NCI-H526 (cell line): ENCODE measurements around the gene NAV1.
A peak's percentile ranks its signal among the peaks of the same experiment; 100 is the strongest.
"Not testable (repeated sequence)": the region's sequence is repeated elsewhere in the genome, so short reads cannot be mapped to it uniquely, and the experiment has no call there.

ENCODE experiments used
- DNase-seq, 2 experiments: peaks; one replicate each; lab custom pipeline; 2025; lab: John Stamatoyannopoulos, UW

The NAV1 gene

DNA sequence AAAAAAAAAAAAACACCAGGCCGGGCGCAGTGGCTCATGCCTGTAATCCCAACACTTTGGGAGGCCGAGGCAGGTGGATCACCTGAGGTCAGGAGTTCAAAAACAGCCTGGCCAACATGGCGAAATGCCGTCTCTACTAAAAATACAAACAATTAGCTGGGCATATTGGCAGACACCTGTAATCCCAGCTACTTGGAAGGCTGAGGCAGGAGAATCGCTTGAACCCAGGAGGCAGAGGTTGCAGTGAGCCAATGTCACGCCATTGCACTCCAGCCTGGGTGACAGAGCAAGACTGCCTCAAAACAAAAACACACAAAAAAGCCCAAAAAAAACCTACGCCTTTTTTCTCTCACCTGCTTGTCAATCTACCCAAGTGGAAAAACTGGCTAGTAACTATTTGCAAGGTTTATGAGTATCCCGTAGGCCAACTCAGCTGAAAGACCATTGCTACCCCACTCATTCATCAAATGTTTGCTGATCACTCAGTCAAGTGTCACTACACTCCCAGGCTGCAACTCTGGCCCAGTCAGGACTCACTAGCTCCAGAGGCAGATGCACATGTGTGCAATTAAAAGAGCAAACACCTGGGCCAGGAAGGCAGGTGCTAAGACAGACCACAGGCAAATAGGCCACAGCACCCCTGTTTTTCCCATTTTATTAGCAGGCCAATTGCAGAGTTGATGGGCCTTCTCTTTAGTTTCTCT, 34.0 kb upstream of the NAV1 start:
- peak in 1 of 2 experiments; percentile 11 for DNase-seq

- no peak for DNase-seq
Measured at GRCh38 chr1:201505503-201505890, 33.4 kb upstream of the NAV1 start.

GRCh38 chr1:201506092-201506491, 32.8 kb upstream of the NAV1 start:
- peak in 1 of 2 experiments; percentile 26 for DNase-seq

DNA sequence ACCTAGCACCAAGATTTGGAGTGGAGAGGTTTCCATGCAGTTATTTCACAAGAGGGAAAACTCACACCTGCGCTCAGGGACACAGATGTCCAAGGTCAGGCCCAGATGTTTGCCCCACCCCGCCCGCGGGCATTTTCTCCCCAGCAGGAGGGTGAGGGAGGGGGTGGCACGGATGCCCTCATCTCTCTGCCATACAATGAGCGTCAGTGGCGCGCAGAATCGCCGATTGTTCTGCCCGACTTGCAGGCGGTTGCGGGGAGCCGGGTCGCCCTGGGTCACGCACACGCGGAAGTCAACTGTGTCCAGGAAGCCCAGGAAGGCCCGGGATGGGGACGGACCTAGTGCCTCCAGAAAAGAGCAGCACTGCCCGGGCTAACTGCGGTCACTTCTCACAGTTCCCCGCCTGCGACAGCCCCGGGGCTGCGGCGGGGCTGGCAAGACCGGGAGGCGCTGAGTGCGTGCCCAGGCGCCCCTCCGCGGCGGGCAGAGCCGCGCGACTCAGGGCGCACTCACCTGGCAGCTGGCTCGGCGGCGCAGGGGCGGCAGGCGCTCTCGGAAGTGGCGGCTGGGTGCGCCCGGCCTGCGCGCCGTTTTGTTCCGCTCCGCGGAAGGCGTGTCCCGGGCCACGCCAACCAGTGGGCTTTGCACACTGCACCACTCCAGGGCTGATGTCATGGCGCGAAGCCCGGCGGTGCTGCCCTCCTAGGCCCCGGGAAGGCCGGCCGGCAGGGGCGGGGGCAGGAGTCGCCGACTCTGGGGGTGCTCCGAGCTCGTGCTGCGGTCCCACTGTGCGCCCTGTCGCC, 32.2 kb upstream of the NAV1 start, which contains the start of gene CSRP1:
TSS of gene CSRP1 (minus strand) at position 567 of the 803 bp plus-strand sequence. CDS start 10,820 bp downstream, outside the sequence.
- peak; percentile 21 to 80 for DNase-seq

GRCh38 chr1:201507360-201507675, 31.6 kb upstream of the NAV1 start:
- no peak for DNase-seq

DNA sequence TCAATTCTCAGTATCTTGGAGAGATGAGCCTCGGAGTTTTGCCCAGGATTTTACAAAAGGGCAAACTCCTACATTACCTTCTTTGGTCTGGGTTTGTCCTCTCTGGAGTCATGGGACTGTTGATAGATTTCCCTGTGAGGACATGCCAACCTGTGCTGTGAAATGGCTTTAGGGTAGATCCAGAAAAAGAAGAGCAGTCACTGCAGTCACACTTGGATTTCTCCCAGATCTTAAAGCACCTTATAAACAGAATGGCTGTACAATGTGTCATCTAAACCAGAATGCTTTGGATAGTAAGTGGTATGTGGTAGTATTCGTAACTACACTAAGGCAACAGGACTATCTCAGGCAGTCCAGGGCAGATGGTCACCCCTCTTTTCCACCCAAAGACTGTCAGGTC, 30.1 kb upstream of the NAV1 start:
- no peak for DNase-seq

GRCh38 chr1:201509601-201510374, 29.1 kb upstream of the NAV1 start:
- no peak for DNase-seq

DNA sequence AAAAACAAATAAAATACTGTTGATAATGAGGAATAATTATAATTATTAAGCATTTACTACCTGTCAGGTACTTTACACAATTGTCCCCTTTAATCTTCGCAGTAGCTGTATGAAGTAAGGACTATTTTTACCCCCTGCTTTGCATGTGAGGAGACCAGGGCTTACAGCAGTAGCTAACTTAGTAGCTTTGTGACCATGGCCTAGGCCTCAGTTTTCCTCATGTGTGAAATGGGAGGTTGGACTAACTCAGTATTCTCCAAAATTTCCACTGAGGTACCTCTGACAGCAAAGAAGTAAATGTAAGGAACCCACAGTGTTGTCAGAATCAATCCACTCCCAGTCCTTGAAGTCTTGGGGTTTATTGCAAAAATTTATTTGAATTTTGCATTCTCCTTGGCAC, 28.2 kb upstream of the NAV1 start:
- DNase-seq = no peak

DNA sequence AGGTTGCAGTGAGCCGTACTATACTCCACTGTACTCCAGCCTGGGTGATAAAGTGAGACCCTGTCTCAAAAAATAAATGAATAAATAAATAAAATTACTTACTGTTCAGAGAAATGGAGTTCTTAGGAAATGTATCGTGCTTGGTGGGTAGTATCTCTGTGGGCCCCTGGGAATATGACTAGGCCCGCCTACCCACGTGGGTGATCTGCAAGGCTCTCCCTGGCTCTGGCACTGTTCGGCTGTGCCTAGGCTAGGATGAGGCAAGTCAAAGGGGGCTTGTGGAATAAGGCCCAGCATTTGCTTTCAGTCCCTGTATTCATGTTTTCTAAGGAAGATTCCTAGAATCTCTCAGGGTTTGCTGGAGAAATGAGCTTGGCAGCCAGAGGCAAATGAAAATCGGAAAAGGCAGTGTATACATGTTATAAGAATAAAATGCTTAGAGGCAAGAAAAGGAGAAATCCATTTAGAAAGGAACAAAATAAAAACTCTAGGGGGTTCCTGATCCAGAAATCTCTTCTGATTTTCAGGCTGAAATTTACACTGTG, 27.5 kb upstream of the NAV1 start:
- DNase-seq = no peak

- DNase-seq = no peak
Measured at GRCh38 chr1:201511941-201512539, 26.9 kb upstream of the NAV1 start.

DNA sequence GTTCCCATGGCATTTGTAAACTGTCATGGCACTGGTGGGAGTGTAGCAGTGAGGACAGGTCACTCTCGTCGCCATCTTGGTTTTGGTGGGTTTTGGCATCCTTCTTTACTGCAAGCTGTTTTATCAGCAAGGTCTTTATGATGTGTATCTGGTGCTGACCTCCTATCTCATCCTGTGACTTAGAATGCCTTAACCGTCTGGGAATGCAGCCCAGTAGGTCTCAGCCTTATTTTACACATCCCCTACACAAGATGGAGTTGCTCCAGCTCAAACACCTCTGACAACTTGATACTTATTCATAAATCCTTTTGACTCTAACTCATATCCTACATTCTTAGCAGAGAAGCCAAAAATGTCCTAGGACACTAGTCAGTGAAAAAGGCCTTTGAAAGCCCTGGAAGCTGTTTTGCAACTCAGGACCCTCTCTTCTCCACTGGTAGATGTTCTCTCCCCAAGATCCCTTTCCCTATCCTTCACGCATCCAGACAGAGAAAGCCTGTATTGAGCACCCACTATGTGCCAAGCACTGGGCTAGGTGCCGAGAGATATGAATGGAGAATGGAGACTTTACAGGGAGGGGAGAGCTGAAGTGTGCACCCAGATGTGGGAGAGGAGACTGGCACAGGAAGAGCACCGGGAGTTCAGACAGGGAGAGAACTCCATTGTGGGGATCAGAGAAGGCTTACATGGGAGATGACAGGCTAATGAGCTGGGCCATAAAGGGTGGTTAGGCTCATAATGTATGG, 25.3 kb upstream of the NAV1 start:
- no peak for DNase-seq

- no peak for DNase-seq
Measured at GRCh38 chr1:201514466-201514865, 24.5 kb upstream of the NAV1 start.

DNA sequence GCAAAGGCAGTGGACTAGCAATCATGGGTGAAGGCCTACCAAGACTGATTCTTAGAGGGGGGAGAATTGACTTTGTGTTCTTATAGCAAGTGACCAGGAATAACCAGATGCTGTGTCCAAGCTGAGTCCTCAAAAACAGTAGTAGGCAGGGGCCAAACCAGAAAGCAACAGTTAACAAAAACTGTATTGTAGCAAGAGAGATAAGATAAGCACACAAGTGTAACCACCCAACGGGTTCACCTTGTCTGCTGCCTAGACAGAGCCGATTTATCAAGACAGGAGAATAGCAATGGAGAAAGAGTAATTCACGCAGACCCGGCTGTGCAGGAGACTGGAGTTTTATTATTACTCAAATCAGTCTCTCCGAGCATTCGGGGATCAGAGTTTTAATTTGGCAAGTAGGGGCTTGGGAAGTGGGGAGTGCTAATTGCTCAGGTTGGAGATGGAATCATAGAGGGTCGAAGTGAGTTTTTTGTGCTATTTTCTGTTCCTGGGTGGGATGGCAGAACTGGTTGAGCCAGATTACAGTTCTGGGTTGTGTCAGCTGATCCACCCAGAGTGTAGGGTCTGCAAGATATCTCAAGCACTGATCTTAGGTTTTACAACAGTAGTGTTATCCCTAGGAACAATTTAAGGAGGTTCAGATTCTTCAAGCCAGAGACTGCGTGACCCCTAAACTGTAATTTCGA, 23.7 kb upstream of the NAV1 start:
- DNase-seq = no peak

- no peak for DNase-seq
Measured at GRCh38 chr1:201515895-201516294, 23.0 kb upstream of the NAV1 start.

GRCh38 chr1:201516511-201517127, 22.3 kb upstream of the NAV1 start:
- no peak for DNase-seq

GRCh38 chr1:201517631-201518030, 21.3 kb upstream of the NAV1 start:
- no peak for DNase-seq

- no peak for DNase-seq
Measured at GRCh38 chr1:201518071-201518470, 20.9 kb upstream of the NAV1 start.

DNA sequence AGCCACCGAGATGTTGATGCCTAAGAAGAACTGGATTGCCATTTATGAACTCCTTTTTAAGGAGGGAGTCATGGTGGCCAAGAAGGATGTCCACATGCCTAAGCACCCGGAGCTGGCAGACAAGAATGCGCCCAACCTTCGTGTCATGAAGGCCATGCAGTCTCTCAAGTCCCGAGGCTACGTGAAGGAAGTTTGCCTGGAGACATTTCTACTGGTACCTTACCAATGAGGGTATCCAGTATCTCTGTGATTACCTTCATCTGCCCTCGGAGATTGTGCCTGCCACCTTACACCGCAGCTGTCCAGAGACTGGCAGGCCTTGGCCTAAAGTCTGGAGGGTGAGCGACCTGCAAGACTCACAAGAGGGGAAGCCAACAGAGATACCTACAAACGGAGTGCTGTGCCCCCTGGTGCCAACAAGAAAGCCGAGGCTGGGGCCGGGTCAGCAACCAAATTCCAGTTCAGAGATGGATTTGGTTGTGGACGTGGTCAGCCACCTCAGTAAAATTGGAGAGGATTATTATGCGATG, 18.8 kb upstream of the NAV1 start:
- DNase-seq = not testable (repeated sequence)

- DNase-seq = no peak
Measured at GRCh38 chr1:201525193-201525778, 13.6 kb upstream of the NAV1 start.

DNA sequence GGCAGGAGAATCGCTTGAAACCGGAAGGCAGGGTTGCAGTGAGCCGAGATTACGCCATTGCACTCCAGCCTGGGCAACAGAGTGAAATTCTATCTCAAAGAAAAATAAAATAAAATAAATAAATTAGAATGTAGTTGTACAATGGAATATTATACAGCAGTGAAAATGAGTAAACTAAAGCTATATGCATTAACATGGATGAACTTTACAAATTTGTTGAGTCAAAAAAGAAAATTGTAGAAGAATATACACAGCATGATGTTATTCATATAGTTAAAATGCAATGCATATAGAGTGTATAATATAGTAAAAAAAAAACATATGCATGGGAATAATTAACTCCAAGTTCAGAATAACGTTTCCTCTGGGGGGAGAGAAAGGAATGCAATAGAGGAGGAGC, 11.0 kb upstream of the NAV1 start:
- DNase-seq = no peak
